GM12878 (cell line): ENCODE data around the gene TNFAIP8L3. TPM values are rescaled to one million over a fixed set of nuclear protein-coding genes. Genes with fewer than 3 reads are reported as not detected.

ENCODE experiments used
- ATAC-seq: fragments of 200-7000 bp; cut with Tn5 transposase; 3 replicates; pipeline ENCODE4 v1.9.1; 2020; ENCODE audit warnings: mild to moderate bottlenecking, moderate library complexity
- BruUV-seq: library from RNA; stranded (reverse); fragments of 400-500 nt; replicated peaks from 2 replicates; lab custom pipeline; 2021; lab: Mats Ljungman, UMichigan
- CTCF ChIA-PET: fragments of 300-600 bp; sonication (Branson Sonifier 250); formaldehyde crosslinking; extraction: SDS; loops from one replicate; lab custom pipeline; 2021; ENCODE audit warnings: inconsistent platforms; lab: Yijun Ruan, JAX
- POLR2A ChIA-PET: fragments of 350-600 bp; formaldehyde crosslinking; extraction: SDS; loops from one replicate; lab custom pipeline; 2021; ENCODE audit warnings: inconsistent platforms; lab: Charles Lee
- RAD21 ChIA-PET: fragments of 300-600 bp; sonication (Branson Sonifier 250); formaldehyde crosslinking; loops from one replicate; lab custom pipeline; 2023; ENCODE audit warnings: antibody characterized with exemption; ENCODE audit not compliant: unreplicated experiment; lab: Charles Lee
- SMC1A ChIA-PET: fragments of 300-600 bp; sonication (Branson Sonifier 250); formaldehyde crosslinking; loops from one replicate; lab custom pipeline; 2023; ENCODE audit not compliant: unreplicated experiment, uncharacterized antibody; lab: Charles Lee
- DNase-seq: peaks from one replicate; pipeline ENCODE4 v3.0.0-alpha.2; 2011; ENCODE audit warnings: low read depth, low spot score
- FAIRE-seq: peaks from 3 replicates; lab custom pipeline; 2011; peaks lifted over from hg19 to GRCh38; lab: Jason Lieb, UNC
- H2AFZ ChIP-seq: 2 replicates; pipeline ENCODE4 v1.6.0; 2011; ENCODE audit warnings: low read depth, low read length, control low read depth; ENCODE audit not compliant: control insufficient read depth
- H3K27ac ChIP-seq: 2 replicates; pipeline ENCODE4 v1.5.1; 2011; ENCODE audit warnings: control low read depth; ENCODE audit not compliant: control insufficient read depth, insufficient read depth
- H3K27me3 ChIP-seq, 2 experiments: replicated peaks in 1 of 2; 2 replicates each; pipeline versions ENCODE4 v1.6.0 to v1.6.1; 2011; ENCODE audit warnings: low read length in 1 of 2; ENCODE audit not compliant: control insufficient read depth in 2 of 2, insufficient read depth in 2 of 2
- H3K36me3 ChIP-seq, 2 experiments: 2 replicates each; pipeline ENCODE4 v1.5.1; 2011; ENCODE audit warnings: low read length in 1 of 2; ENCODE audit not compliant: control insufficient read depth in 2 of 2, insufficient read depth in 2 of 2
- H3K4me1 ChIP-seq: 2 replicates; pipeline ENCODE4 v1.6.1; 2011; ENCODE audit warnings: mild to moderate bottlenecking, low read length, moderate library complexity, mixed read lengths; ENCODE audit not compliant: control insufficient read depth, insufficient read depth
- H3K4me2 ChIP-seq: 2 replicates; pipeline ENCODE4 v1.6.0; 2011; ENCODE audit warnings: control low read depth; ENCODE audit not compliant: control insufficient read depth, insufficient read depth
- H3K4me3 ChIP-seq: fragments of 200-600 bp; sonication (generic); 2 replicates; pipeline ENCODE4 v1.5.1; 2016
- H3K79me2 ChIP-seq: 2 replicates; pipeline ENCODE4 v1.6.0; 2011; ENCODE audit warnings: low read length; ENCODE audit not compliant: control insufficient read depth, insufficient read depth
- H3K9ac ChIP-seq: 2 replicates; pipeline ENCODE4 v1.8.0; 2011; ENCODE audit warnings: low read length, control low read depth, mixed read lengths; ENCODE audit not compliant: control insufficient read depth, insufficient read depth
- H3K9me3 ChIP-seq: replicated peaks from 3 replicates; pipeline ENCODE4 v1.5.1; 2011; ENCODE audit warnings: mild to moderate bottlenecking, low read length; ENCODE audit not compliant: control insufficient read depth, insufficient read depth
- H4K20me1 ChIP-seq: 2 replicates; pipeline ENCODE4 v1.6.0; 2011; ENCODE audit not compliant: control insufficient read depth, insufficient read depth
- ASH2L ChIP-seq: fragments of 300-600, 200-600 bp; sonication (generic); IDR thresholded peaks from 2 replicates; pipeline ENCODE4 v1.6.1; 2017; ENCODE audit warnings: low read depth, mild to moderate bottlenecking, borderline replicate concordance
- BCLAF1 ChIP-seq: fragments of 450-650 bp; IDR thresholded peaks from 2 replicates; pipeline ENCODE4 v1.6.1; 2017; ENCODE audit warnings: antibody characterized with exemption, mild to moderate bottlenecking, moderate library complexity
- IRF3 ChIP-seq: fragments of 450-650 bp; IDR thresholded peaks from 2 replicates; pipeline ENCODE4 v1.6.1; 2014; ENCODE audit warnings: mild to moderate bottlenecking
- NFYB ChIP-seq: IDR thresholded peaks from 2 replicates; pipeline ENCODE4 v1.6.1; 2011; ENCODE audit warnings: low read depth, mild to moderate bottlenecking, low read length, improper control_type of control experiment, moderate library complexity; ENCODE audit not compliant: insufficient read depth
- PAX8 ChIP-seq: fragments of 450-650 bp; IDR thresholded peaks from 2 replicates; pipeline ENCODE4 v1.6.1; 2017; ENCODE audit warnings: mild to moderate bottlenecking, moderate library complexity
- PKNOX1 ChIP-seq: fragments of 450-650 bp; IDR thresholded peaks from 2 replicates; pipeline ENCODE4 v1.6.1; 2016; ENCODE audit warnings: mild to moderate bottlenecking
- SRF ChIP-seq, 2 experiments: IDR thresholded peaks; 2 replicates each; pipeline ENCODE4 v1.6.1; 2011; ENCODE audit warnings: low read depth in 2 of 2, low read length in 2 of 2, mild to moderate bottlenecking in 1 of 2, moderate library complexity in 1 of 2
- SUZ12 ChIP-seq: fragments of 200-600 bp; sonication (generic); IDR thresholded peaks from one replicate; pipeline ENCODE4 v1.6.1; 2018; ENCODE audit warnings: antibody characterized with exemption, mild to moderate bottlenecking; ENCODE audit not compliant: unreplicated experiment
- ZBTB11 ChIP-seq: fragments of 450-650 bp; formaldehyde crosslinking; IDR thresholded peaks from 2 replicates; pipeline ENCODE4 v1.5.0; 2022; ENCODE audit warnings: mild to moderate bottlenecking, missing genetic modification characterization
- ZNF24 ChIP-seq: fragments of 450-650 bp; IDR thresholded peaks from 2 replicates; pipeline ENCODE4 v1.6.1; 2017; ENCODE audit warnings: antibody characterized with exemption, mild to moderate bottlenecking
- ZNF592 ChIP-seq: fragments of 450-650 bp; IDR thresholded peaks from 2 replicates; pipeline ENCODE4 v1.6.1; 2017; ENCODE audit warnings: mild to moderate bottlenecking, moderate library complexity
- WGBS: methylation state at CpG from one replicate; pipeline ENCODE4 v1.1.6; 2016; ENCODE audit warnings: low lambda C conversion rate; ENCODE audit not compliant: insufficient replicate concordance, insufficient coverage; ENCODE audit errors: missing lambda C conversion rate; 5-methylcytosine and 5-hydroxymethylcytosine counted together
- in situ Hi-C: fragments of 300-500 bp; cut with MboI; formaldehyde crosslinking; loops from 9 replicates; pipeline ENCODE4 v1.14.3; 2018; ENCODE audit warnings: mixed read lengths
- intact Hi-C: fragments of 100-400 bp; cut with micrococcal nuclease; formaldehyde crosslinking; loops from one replicate; pipeline ENCODE4 v1.14.2; 2022; ENCODE audit not compliant: unreplicated experiment
- polyA plus RNA-seq, 11 experiments: library from polyadenylated mRNA; depleted of rRNA in 4 of 11; unstranded in 6 of 11; stranded (reverse) in 5 of 11; fragments of >200 nt; fragmentation: Nextera tagmentation in 4 of 11; fragmentation: Illumina TruSeq in 1 of 11; extraction: Ambion mirVana in 4 of 11; extraction: Trizol in 1 of 11; gene quantifications; 1 replicate in 1 of 11; 2 replicates in 10 of 11; pipeline versions ENCODE4 v1.2.1 to v1.2.3, GENCODE V29; 2011 to 2016; ENCODE audit warnings: inconsistent platforms in 2 of 11, missing spikeins in 2 of 11, low read depth in 1 of 11
- total RNA-seq, 4 experiments: library from RNA; depleted of rRNA in 3 of 4; stranded (reverse); fragments of >200 nt in 3 of 4; fragmentation: Illumina TruSeq in 1 of 4; extraction: Trizol in 1 of 4; gene quantifications; 2 replicates each; pipeline versions ENCODE4 v1.2.1 to v1.2.3, GENCODE V29; 2013 to 2021

Gene TNFAIP8L3
- total and polyA plus RNA-seq, 10 of the 15 experiments (the other 5 are each of a cell fraction or from before 2014, with no cell fraction given): 0.22 TPM; not detected in 9

GRCh38 chr15:51110171-51110570, 15.5 kb upstream of the TNFAIP8L3 start:
- Histone ChIP-seq H3K4me1 (no peaks in the 10 kb centered on the region), H2AFZ (no peak overlapping the region), H3K9ac (no peak overlapping the region), H3K27me3 (no peaks in the 10 kb centered on the region; a peak in 2 of 4 replicates), H3K4me2 (no peak overlapping the region), H3K27ac (no peak overlapping the region), H3K79me2 (no peaks in the 10 kb centered on the region), H4K20me1 (no peaks in the 10 kb centered on the region), H3K9me3 (no peaks in the 10 kb centered on the region), H3K36me3 (no peaks in the 10 kb centered on the region), H3K4me3 (no peak overlapping the region)
- no peak for DNase-seq
- CTCF ChIA-PET: no interaction called here
- in situ Hi-C loops: no loop called here
- no peak for ATAC-seq
- SMC1A ChIA-PET: no interaction called here
- RAD21 ChIA-PET: interaction anchor here (1.0 kb wide), 1 partner anchor 14 kb away, joined by 3 read pairs; no protein-coding TSS in a partner anchor
- WGBS: 43% methylated on average over 3 of the region's 3 CpGs
- FAIRE-seq: no peak
- BruUV-seq: no TSS peak
- POLR2A ChIA-PET: no interaction called here
- intact Hi-C loops: no loop called here
- no peak for TF ChIP-seq ZNF24
- no peak for TF ChIP-seq PAX8
- no peak for TF ChIP-seq IRF3
- TF ChIP-seq SUZ12: no peak
- no peak for TF ChIP-seq SRF (IDR thresholded peaks at IDR 0.05; ENCODE audit: low read depth in 2 of 2, low read length in 2 of 2)
- no peak for TF ChIP-seq NFYB
- TF ChIP-seq BCLAF1: no peak
- no peak for TF ChIP-seq PKNOX1
- TF ChIP-seq ZNF592: no peak
- TF ChIP-seq ASH2L: no peak
- TF ChIP-seq ZBTB11 (CRISPR knock-in tag): no peak
